Omental fat pad (tissue), 4 donors: ENCODE results near the gene GTPBP2. TPM values are rescaled to one million over a fixed set of nuclear protein-coding genes. Genes with fewer than 3 reads are reported as not detected.

Experiments
- ATAC-seq: fragments of 150-250 bp; one replicate; pipeline ENCODE4 v1.9.1; 2016; ENCODE audit warnings: mild to moderate bottlenecking, moderate library complexity; ENCODE audit not compliant: low FRiP score
- DNase-seq: peaks from one replicate; pipeline ENCODE4 v3.0.0-alpha.2; 2019; ENCODE audit warnings: low spot score
- total RNA-seq, 4 donors: library from RNA; depleted of rRNA; stranded (reverse); fragments of >200 nt; gene quantifications; one replicate each; pipeline ENCODE4 v1.1.0, GENCODE V29; 2016
- TF ChIP-seq, protein P1 (sequence below), 3 donors: fragments of 450-650 bp; IDR thresholded peaks; one replicate each; pipeline ENCODE4 v1.5.1; 2016 to 2017; ENCODE audit warnings: antibody characterized with exemption in 3 of 3, mild to moderate bottlenecking in 3 of 3, moderate library complexity in 2 of 3

GTPBP2 gene
- total RNA-seq, 4 donors from 2014 or later: 37.5 to 65.7 (median 44.0) TPM

DNA sequence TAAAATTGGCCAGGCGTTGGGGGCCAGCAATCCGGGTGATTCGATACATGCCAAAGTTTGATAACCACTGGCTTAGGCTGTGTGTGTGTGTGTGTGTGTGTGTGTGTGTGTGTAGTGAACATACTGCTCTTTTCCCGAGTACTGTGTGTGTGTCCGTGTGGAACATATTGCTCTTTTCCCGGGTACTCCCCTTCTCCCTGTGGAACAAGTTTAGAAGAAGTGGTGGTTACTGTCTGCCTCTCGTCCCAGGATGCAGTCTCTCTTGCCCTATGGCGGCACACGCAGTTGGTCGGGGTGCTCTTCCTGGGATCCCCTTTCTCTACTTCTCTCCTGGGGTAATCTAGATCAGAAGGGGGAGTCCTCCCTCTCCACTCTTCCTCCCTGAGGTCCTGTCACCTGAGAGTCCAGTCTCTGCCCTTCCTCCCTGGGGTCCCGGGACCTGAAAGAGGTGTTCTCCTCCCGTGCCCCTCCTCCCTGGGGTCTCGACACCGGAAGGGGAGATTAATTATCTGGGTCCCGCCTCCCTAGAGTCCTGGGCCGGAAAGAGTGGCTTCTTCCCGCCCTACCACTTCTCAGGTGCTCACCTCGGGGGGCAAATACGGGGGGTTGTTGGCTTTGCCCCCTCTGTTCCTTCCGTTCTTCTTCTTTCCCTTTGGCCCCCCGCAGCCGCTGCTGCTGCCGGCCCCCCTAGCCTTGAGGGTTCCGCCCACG is 516 bp downstream of the GTPBP2 start:
- peak; percentile 18 for ATAC-seq
- no peak for DNase-seq
- TF ChIP-seq, protein P1, sequence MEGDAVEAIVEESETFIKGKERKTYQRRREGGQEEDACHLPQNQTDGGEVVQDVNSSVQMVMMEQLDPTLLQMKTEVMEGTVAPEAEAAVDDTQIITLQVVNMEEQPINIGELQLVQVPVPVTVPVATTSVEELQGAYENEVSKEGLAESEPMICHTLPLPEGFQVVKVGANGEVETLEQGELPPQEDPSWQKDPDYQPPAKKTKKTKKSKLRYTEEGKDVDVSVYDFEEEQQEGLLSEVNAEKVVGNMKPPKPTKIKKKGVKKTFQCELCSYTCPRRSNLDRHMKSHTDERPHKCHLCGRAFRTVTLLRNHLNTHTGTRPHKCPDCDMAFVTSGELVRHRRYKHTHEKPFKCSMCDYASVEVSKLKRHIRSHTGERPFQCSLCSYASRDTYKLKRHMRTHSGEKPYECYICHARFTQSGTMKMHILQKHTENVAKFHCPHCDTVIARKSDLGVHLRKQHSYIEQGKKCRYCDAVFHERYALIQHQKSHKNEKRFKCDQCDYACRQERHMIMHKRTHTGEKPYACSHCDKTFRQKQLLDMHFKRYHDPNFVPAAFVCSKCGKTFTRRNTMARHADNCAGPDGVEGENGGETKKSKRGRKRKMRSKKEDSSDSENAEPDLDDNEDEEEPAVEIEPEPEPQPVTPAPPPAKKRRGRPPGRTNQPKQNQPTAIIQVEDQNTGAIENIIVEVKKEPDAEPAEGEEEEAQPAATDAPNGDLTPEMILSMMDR (IDR thresholded peaks at IDR 0.05): no peak

DNA sequence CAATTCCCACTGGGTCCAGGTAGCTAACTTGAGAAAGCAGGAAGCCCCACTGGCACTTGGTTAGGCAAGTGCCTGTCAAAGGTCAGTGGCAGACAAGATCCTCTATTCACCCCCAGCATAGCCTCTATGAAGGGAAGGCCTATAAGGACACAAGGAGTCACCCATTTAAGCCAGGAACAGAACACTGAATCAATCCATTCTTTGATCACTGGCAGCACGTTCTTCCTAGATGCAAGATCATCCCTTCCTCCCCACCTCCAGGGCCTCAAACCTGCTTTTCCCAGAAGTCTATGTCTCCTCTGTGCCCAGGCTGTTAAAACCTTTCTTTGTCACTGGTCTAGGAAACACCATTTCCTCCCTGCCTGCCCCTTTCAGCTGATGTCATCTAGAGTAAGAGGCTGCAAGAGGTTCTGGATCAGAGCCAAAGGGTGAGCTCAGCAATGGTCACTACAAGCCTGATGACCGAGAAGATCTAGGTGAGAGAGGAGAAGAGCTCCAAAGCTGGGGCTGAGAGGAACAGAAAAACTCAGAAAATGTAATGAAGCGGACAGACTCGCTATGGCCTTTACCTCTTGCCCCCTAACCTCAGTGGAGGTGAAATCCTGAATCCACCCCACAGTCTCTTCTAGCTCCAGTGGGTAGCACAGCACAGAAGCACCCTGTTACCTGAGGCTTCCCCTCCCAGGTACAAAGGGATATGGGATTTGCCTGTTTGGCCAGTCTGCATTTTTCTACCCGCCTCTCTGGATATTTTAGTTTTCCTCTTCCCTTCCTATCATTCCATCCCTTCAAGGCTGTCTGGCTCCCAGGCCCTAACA is 1.8 kb downstream of the GTPBP2 start:
- TF ChIP-seq, protein P1 (IDR thresholded peaks at IDR 0.05): no peak
- DNase-seq: peak; percentile 67
- no peak for ATAC-seq

DNA sequence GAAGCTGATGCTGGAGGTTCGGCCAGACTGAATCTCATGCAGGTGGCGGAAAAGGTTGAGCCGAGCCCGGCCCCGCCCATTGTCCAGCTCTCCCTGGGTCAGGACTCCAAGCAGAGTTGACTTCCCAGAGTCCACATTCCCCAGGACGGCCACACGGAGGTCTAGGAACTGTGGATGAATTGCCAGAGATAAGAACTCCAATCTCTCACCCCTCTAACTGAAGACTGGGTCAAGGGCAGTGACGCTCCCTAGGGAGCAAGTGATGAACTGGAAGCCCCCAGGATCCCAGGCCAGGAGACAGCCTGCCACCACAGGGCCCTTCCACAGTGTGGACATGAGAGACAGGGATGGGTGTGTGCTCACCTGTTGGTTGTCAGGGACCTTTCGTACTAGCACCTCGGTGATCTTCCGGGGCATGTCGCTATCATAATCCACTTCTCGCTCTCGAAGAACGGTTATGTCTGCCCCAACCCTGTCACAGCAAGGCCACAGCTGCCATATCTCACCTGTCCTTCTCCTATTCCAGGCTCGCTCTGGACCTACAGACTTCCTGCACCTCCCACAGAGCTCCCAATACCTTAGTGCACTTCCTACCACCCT is 3.6 kb downstream of the GTPBP2 start:
- DNase-seq (no peak), ATAC-seq (no peak)
- TF ChIP-seq, protein P1 (IDR thresholded peaks at IDR 0.05): no peak

DNA sequence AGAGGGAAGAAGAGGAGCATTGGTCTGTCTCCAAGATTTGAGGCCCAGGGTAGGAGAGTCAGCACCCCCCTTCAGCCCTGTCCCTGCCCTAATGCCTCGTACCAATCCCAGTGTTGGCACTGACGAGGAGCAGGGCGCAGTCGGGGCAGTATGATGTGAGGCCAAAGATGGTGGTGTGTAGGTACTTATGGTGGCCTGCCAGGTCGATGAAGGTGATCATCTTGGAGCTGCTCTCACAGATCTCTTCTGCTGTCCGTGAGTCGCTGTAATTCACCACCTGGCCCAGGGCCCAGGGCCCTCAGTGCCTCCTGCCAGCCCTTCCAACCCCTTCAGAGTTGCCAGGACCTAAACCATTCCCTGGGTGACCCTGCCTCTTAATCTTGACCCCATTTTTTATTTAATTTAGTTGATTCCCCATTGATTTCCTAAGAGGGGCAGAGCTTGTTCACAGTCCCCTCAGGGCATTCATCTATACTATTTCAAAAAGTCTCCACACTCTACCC is 4.2 kb downstream of the GTPBP2 start:
- no peak for ATAC-seq
- TF ChIP-seq, protein P1 (IDR thresholded peaks at IDR 0.05): no peak
- DNase-seq: no peak

DNA sequence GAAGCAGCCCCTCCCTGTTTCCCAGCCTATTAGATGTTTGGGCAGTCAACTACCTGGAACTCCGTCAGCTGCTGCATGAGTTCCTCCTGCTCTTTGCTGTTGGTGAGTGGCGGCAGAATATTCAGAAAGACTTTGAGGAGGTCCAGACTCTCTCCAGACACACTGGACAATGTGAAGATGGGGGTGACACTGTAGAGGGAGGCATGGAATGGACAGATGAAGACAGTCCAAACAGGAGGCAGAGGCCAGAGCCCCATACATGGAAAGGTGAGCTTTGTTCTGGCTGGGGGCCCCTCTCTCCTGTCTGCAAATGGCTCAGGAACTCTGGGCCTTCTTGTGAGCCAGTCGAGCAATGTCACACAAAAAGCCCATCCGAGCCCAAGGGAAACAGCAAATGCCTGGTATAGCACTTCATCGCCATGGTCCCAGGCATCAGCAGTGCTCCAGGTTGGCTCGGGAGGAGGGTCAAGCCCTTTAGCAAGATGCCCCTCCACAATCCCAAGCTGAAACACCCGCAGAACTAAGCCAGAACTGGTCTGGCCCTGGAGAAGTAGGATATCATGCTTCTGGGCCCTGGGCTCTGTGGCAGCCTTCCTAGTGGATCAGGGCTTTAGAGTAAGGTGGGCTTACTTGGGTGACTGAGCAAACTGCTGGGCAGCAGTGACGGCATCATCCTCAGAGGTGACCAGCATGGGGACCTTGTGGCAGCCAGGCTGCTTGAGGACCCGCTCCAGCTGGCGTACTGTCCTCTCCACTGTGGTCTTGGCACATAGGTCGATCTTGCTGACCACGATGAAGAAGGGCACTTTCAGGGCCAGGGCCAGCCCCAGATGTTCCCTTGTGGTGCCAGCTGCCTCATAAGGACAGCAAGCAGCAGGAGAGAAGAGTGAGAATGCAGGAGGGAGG is 4.9 kb downstream of the GTPBP2 start:
- no peak for DNase-seq
- ATAC-seq: no peak
- TF ChIP-seq, protein P1 (IDR thresholded peaks at IDR 0.05): no peak

DNA sequence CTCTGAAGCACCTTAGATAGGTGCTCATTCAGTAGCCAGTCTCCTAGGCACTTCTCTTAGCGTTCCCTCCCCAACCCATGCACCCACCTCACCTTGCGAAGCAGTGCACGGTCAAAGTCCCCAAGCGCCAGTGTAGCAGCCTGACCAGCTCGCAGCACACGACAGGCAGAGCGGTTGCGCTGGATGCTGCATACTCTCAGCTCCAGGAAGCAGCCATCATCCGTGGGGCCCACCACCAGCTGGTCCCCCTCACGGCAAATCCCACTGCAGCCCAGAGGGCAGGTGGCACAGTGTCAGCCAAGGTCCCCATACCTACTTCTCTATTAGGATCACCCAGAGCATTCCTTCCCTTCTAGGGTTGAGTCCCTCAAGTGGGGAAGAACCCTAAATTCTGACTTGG is 6.5 kb downstream of the GTPBP2 start:
- TF ChIP-seq, protein P1 (IDR thresholded peaks at IDR 0.05): no peak

More for the DNA sequence above, 6.5 kb downstream of the GTPBP2 start:
- ATAC-seq (no peak), DNase-seq (no peak)
